Neural cell (in vitro differentiated cells): ENCODE results near the gene TENT4A.

Experiments
- EZH2 ChIP-seq: fragments of 200-600, 300-800 bp; shearing (Covaris generic), sonication (generic); IDR thresholded peaks from 2 replicates; pipeline ENCODE4 v1.6.1; 2014; ENCODE audit warnings: antibody characterized with exemption, low read length, borderline replicate concordance, mild to moderate bottlenecking; ENCODE audit not compliant: insufficient read depth, poor library complexity, severe bottlenecking
- POLR2AphosphoS5 ChIP-seq: IDR thresholded peaks from 2 replicates; pipeline ENCODE4 v1.6.1; 2012
- TF ChIP-seq, protein P1 (sequence below): fragments of 450-650 bp; IDR thresholded peaks from 2 replicates; pipeline ENCODE4 v1.5.1; 2014; ENCODE audit warnings: antibody characterized with exemption, mild to moderate bottlenecking, moderate library complexity; ENCODE audit not compliant: poor library complexity, severe bottlenecking
- TF ChIP-seq, protein P2 (sequence below): IDR thresholded peaks from 2 replicates; pipeline ENCODE4 v1.6.1; 2012; ENCODE audit warnings: borderline replicate concordance

DNA sequence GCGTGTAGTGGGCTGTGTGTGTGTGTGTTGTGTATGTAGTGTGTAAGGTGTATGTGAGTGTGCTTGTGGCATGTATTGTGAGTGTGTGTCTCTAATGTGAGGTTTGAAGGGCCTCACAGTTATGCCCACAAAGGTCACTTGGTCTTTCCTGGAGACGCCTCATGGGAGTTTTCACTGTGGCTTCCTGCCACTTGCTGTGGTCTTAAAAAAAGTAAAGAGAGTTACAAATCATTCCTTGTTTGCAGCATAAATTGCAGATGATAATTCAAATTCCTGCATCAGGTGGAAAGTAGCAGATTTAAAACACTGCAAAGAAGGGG, 72.6 kb downstream of the TENT4A start:
- TF ChIP-seq, protein P1, sequence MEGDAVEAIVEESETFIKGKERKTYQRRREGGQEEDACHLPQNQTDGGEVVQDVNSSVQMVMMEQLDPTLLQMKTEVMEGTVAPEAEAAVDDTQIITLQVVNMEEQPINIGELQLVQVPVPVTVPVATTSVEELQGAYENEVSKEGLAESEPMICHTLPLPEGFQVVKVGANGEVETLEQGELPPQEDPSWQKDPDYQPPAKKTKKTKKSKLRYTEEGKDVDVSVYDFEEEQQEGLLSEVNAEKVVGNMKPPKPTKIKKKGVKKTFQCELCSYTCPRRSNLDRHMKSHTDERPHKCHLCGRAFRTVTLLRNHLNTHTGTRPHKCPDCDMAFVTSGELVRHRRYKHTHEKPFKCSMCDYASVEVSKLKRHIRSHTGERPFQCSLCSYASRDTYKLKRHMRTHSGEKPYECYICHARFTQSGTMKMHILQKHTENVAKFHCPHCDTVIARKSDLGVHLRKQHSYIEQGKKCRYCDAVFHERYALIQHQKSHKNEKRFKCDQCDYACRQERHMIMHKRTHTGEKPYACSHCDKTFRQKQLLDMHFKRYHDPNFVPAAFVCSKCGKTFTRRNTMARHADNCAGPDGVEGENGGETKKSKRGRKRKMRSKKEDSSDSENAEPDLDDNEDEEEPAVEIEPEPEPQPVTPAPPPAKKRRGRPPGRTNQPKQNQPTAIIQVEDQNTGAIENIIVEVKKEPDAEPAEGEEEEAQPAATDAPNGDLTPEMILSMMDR = no peak
- no peak for TF ChIP-seq EZH2
- TF ChIP-seq, protein P2, sequence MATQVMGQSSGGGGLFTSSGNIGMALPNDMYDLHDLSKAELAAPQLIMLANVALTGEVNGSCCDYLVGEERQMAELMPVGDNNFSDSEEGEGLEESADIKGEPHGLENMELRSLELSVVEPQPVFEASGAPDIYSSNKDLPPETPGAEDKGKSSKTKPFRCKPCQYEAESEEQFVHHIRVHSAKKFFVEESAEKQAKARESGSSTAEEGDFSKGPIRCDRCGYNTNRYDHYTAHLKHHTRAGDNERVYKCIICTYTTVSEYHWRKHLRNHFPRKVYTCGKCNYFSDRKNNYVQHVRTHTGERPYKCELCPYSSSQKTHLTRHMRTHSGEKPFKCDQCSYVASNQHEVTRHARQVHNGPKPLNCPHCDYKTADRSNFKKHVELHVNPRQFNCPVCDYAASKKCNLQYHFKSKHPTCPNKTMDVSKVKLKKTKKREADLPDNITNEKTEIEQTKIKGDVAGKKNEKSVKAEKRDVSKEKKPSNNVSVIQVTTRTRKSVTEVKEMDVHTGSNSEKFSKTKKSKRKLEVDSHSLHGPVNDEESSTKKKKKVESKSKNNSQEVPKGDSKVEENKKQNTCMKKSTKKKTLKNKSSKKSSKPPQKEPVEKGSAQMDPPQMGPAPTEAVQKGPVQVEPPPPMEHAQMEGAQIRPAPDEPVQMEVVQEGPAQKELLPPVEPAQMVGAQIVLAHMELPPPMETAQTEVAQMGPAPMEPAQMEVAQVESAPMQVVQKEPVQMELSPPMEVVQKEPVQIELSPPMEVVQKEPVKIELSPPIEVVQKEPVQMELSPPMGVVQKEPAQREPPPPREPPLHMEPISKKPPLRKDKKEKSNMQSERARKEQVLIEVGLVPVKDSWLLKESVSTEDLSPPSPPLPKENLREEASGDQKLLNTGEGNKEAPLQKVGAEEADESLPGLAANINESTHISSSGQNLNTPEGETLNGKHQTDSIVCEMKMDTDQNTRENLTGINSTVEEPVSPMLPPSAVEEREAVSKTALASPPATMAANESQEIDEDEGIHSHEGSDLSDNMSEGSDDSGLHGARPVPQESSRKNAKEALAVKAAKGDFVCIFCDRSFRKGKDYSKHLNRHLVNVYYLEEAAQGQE = no peak
- TF ChIP-seq POLR2AphosphoS5 = no peak
